Measurements from ENCODE around the gene TMEM72.

GRCh38 chr10:44878706-44879530 lies 32.2 kb upstream of the TMEM72 start:
- peak; percentile 47 for TF ChIP-seq CTCF (IDR thresholded peaks at IDR 0.05; ENCODE audit: poor library complexity)
- TF ChIP-seq EZH2phosphoT487 (IDR thresholded peaks at IDR 0.05; ENCODE audit: low read depth, severe bottlenecking, unreplicated experiment) = no peak

Measured in hepatocyte (in vitro differentiated cells).